OCI-LY7 (cell line): ENCODE data around the gene SERPINC1. TPM values are rescaled to one million over a fixed set of nuclear protein-coding genes. Genes with fewer than 3 reads are reported as not detected.
A peak's percentile ranks its signal among the peaks of the same experiment; 100 is the strongest.
"Not testable (repeated sequence)": the region's sequence is repeated elsewhere in the genome, so short reads cannot be mapped to it uniquely, and the experiment has no call there.

Experiments used
- Bru-seq: library from RNA; stranded (reverse); fragments of 400-500 nt; gene quantifications from one replicate; lab custom pipeline; 2021; lab: Mats Ljungman, UMichigan
- BruChase-seq, 2 experiments: library from RNA; stranded (reverse); fragments of 400-500 nt; gene quantifications; one replicate each; lab custom pipeline; 2021; lab: Mats Ljungman, UMichigan
- BruUV-seq: library from RNA; stranded (reverse); fragments of 400-500 nt; replicated peaks from 2 replicates; lab custom pipeline; 2021; lab: Mats Ljungman, UMichigan
- CTCF ChIA-PET: fragments of 300-600 bp; sonication (Branson Sonifier 250); formaldehyde crosslinking; loops from one replicate; lab custom pipeline; 2022; ENCODE audit warnings: antibody characterized with exemption; ENCODE audit not compliant: unreplicated experiment; lab: Charles Lee
- POLR2A ChIA-PET: fragments of 300-600 bp; sonication (Branson Sonifier 250); formaldehyde crosslinking; loops from one replicate; lab custom pipeline; 2022; ENCODE audit warnings: antibody characterized with exemption; lab: Charles Lee
- DNase-seq: peaks from one replicate; pipeline ENCODE4 v3.0.0-alpha.2; 2015; ENCODE audit warnings: low spot score
- H2AFZ ChIP-seq: fragments of 200-600 bp; sonication (generic), shearing (Covaris generic); 2 replicates; pipeline ENCODE4 v1.6.1; 2014; ENCODE audit warnings: mild to moderate bottlenecking, antibody characterized with exemption, low read length, moderate library complexity
- H3K27ac ChIP-seq: fragments of 200-600 bp; sonication (generic); 2 replicates; pipeline ENCODE4 v1.5.1; 2014; ENCODE audit warnings: mixed run types, low read depth, mild to moderate bottlenecking, moderate library complexity, low read length, inconsistent platforms; ENCODE audit not compliant: poor library complexity, severe bottlenecking
- H3K36me3 ChIP-seq: fragments of 200-600 bp; sonication (generic); 2 replicates; pipeline ENCODE4 v1.6.1; 2014; ENCODE audit warnings: mild to moderate bottlenecking, antibody characterized with exemption, low read length, moderate library complexity, mixed read lengths; ENCODE audit not compliant: insufficient read depth
- H3K4me1 ChIP-seq: fragments of 200-600 bp; sonication (generic); 2 replicates; pipeline ENCODE4 v1.5.1; 2014; ENCODE audit warnings: mild to moderate bottlenecking, low read length; ENCODE audit not compliant: insufficient read depth, poor library complexity, severe bottlenecking
- H3K4me2 ChIP-seq: fragments of 200-600 bp; sonication (generic); 2 replicates; pipeline ENCODE4 v1.6.1; 2014; ENCODE audit warnings: mild to moderate bottlenecking, low read length
- H3K4me3 ChIP-seq: fragments of 200-600 bp; sonication (generic); 2 replicates; pipeline ENCODE4 v1.5.1; 2014; ENCODE audit warnings: mild to moderate bottlenecking, low read depth, low read length; ENCODE audit not compliant: poor library complexity, severe bottlenecking
- H3K79me2 ChIP-seq: fragments of 200-600 bp; sonication (generic); 2 replicates; pipeline ENCODE4 v1.6.1; 2016; ENCODE audit warnings: low read depth, mild to moderate bottlenecking, low read length, moderate library complexity, mixed read lengths; ENCODE audit not compliant: insufficient read depth
- H3K9me2 ChIP-seq: fragments of 200-600 bp; sonication (generic); 2 replicates; pipeline ENCODE4 v1.6.1; 2016; ENCODE audit warnings: mild to moderate bottlenecking, low read length, mixed read lengths; ENCODE audit not compliant: insufficient read depth
- H3K9me3 ChIP-seq: fragments of 200-600 bp; sonication (generic); 2 replicates; pipeline ENCODE4 v1.6.1; 2014; ENCODE audit warnings: mild to moderate bottlenecking, mixed run types, low read length, mixed read lengths
- H4K20me1 ChIP-seq: fragments of 200-600 bp; sonication (generic); 2 replicates; pipeline ENCODE4 v1.6.1; 2014; ENCODE audit warnings: mild to moderate bottlenecking, antibody characterized with exemption, low read length, moderate library complexity, mixed read lengths; ENCODE audit not compliant: insufficient read depth
- EZH2phosphoT487 ChIP-seq: fragments of 200-600 bp; sonication (generic); IDR thresholded peaks from 2 replicates; pipeline ENCODE4 v1.6.1; 2018; ENCODE audit warnings: low read depth, borderline replicate concordance, mild to moderate bottlenecking, mixed run types, antibody characterized with exemption, low read length, moderate library complexity, mixed read lengths
- intact Hi-C: fragments of 100-400 bp; cut with micrococcal nuclease; formaldehyde crosslinking; loops from one replicate; pipeline ENCODE4 v1.10.0; 2022; ENCODE audit not compliant: unreplicated experiment
- long read RNA-seq: library from polyadenylated mRNA; stranded (forward); transcript quantifications from one replicate; pipeline ENCODE4 v2.0.0, GENCODE V29; 2022
- total RNA-seq, 2 experiments: library from RNA; depleted of rRNA in 1 of 2; stranded (reverse); fragments of >200 nt in 1 of 2; shearing (Covaris generic) in 1 of 2; gene quantifications; 2 replicates each; pipeline ENCODE4 v1.2.3, GENCODE V29; 2014 to 2022
- TF ChIP-seq, protein P1 (sequence below): fragments of 200-600 bp; sonication (generic); conservative IDR thresholded peaks from 2 replicates; pipeline ENCODE4 v1.5.1; 2014; ENCODE audit warnings: mild to moderate bottlenecking, antibody characterized with exemption, low read length, moderate library complexity, mixed read lengths

SERPINC1 gene
- not detected in 2 replicates for total RNA-seq (2014; rRNA removed; shearing (Covaris generic))
- not detected in 2 replicates for total RNA-seq (2022)
- Bru-seq, nascent RNA = percentile 18 among the genes with signal in this experiment
- percentile 19 among the genes with signal in this experiment for BruChase-seq, experiment 1, labeled RNA remaining after a 6-hour chase
- percentile 20 among the genes with signal in this experiment for BruChase-seq, experiment 2, labeled RNA remaining after a 2-hour chase
- long read RNA-seq = 0 reads

DNA sequence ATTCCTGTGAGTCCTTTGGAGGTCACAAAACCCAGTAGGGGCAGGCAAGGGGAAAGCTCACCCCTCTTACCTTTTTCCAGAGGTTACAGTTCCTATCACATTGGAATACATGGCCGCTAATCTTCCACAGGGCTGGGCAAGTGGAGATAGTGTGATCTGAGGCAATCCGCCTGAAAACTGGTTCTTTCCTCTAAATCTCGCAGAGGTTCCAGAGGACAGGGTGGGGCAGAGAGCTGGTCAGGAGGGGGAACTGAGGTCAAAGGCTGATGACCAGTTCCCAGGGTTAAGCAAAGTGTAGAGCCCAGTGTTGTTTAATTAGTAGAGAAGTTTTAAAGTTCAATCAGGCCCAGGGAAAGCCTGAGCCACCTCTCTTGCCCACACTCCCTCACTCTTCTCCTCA is at the start of gene SERPINC1:
SERPINC1 (minus strand) TSS at position 179 of the 400 bp plus-strand sequence; CDS start at position 111, 68 bp downstream.
- intact Hi-C loops = no loop called here
- ChIA-PET CTCF (no interaction called here), POLR2A (no interaction called here)
- Histone ChIP-seq H2AFZ (no peak within 1 kb of the TSS), H3K9me2 (no peaks in the 10 kb centered on the region), H3K4me2 (no peak within 1 kb of the TSS), H4K20me1 (no peaks in the 10 kb centered on the region), H3K27ac (no peak within 1 kb of the TSS), H3K9me3 (no peaks in the 10 kb centered on the region), H3K4me1 (no peaks in the 10 kb centered on the region), H3K79me2 (no peaks in the 10 kb centered on the region), H3K4me3 (no peak within 1 kb of the TSS), H3K36me3 (no peaks in the 10 kb centered on the region)
- TF ChIP-seq EZH2phosphoT487 = no peak
- TF ChIP-seq, protein P1, sequence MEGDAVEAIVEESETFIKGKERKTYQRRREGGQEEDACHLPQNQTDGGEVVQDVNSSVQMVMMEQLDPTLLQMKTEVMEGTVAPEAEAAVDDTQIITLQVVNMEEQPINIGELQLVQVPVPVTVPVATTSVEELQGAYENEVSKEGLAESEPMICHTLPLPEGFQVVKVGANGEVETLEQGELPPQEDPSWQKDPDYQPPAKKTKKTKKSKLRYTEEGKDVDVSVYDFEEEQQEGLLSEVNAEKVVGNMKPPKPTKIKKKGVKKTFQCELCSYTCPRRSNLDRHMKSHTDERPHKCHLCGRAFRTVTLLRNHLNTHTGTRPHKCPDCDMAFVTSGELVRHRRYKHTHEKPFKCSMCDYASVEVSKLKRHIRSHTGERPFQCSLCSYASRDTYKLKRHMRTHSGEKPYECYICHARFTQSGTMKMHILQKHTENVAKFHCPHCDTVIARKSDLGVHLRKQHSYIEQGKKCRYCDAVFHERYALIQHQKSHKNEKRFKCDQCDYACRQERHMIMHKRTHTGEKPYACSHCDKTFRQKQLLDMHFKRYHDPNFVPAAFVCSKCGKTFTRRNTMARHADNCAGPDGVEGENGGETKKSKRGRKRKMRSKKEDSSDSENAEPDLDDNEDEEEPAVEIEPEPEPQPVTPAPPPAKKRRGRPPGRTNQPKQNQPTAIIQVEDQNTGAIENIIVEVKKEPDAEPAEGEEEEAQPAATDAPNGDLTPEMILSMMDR = no peak
- no peak for DNase-seq
- no TSS peak for BruUV-seq

- H3K27ac ChIP-seq, H3K4me1 ChIP-seq, H3K4me2 ChIP-seq, H3K9me2 ChIP-seq, H3K9me3 ChIP-seq, intact Hi-C loops, BruUV-seq, H3K4me3 ChIP-seq, H2AFZ ChIP-seq, CTCF ChIA-PET, H3K79me2 ChIP-seq, H4K20me1 ChIP-seq, DNase-seq: not testable (repeated sequence)
- H3K36me3 ChIP-seq = peaks cover 91% of the 10 kb centered on the region
- POLR2A ChIA-PET = interaction anchor here (0.8 kb wide), 1 partner anchor 31 kb away, joined by 3 read pairs; no protein-coding TSS in a partner anchor
Measured at GRCh38 chr1:173965896-173966295, 48.8 kb upstream of the SERPINC1 start.

GRCh38 chr1:173963477-173963876 is 46.4 kb upstream of the SERPINC1 start:
- BruUV-seq = no TSS peak
- intact Hi-C loops = no loop called here
- DNase-seq = no peak

More at GRCh38 chr1:173963477-173963876, 46.4 kb upstream of the SERPINC1 start:
- Histone ChIP-seq H3K9me2 (no peaks in the 10 kb centered on the region), H3K36me3 (peaks cover 94% of the 10 kb centered on the region), H3K4me3 (no peak overlapping the region), H3K9me3 (no peaks in the 10 kb centered on the region), H2AFZ (no peak overlapping the region), H3K4me1 (no peaks in the 10 kb centered on the region), H3K27ac (no peak overlapping the region), H3K79me2 (no peaks in the 10 kb centered on the region), H4K20me1 (no peaks in the 10 kb centered on the region), H3K4me2 (no peak overlapping the region)
- no peak for TF ChIP-seq EZH2phosphoT487
- TF ChIP-seq, protein P1 = no peak
- POLR2A ChIA-PET = interaction anchor here (0.6 kb wide), 1 partner anchor 53 kb away, joined by 3 read pairs; no protein-coding TSS in a partner anchor
- CTCF ChIA-PET = no interaction called here
